ENCODE data around the gene FAM168B.

- no peak for TF ChIP-seq CTCF (IDR thresholded peaks at IDR 0.05)
- TF ChIP-seq E2F6 (IDR thresholded peaks at IDR 0.05; ENCODE audit: borderline replicate concordance, low read depth): no peak
- no peak for TF ChIP-seq BCL3 (IDR thresholded peaks at IDR 0.05)
Measured at GRCh38 chr2:131047920-131048560, 45.2 kb downstream of the FAM168B start.

Measured in A549 (cell line).